OCI-LY3 (cell line): ENCODE data around the gene FAM184A.

Experiments
- H2AFZ ChIP-seq: fragments of 200-600, 300-600 bp; shearing (Covaris generic); 2 replicates; pipeline ENCODE4 v1.6.0; 2014; ENCODE audit warnings: antibody characterized with exemption, low read depth, low read length
- H3K27ac ChIP-seq: fragments of 200-600, 300-600 bp; sonication (generic); 2 replicates; pipeline ENCODE4 v1.5.1; 2014; ENCODE audit warnings: mild to moderate bottlenecking, low read length, moderate library complexity, mixed read lengths
- H3K27me3 ChIP-seq: fragments of 200-600, 300-600 bp; sonication (generic); 2 replicates; pipeline ENCODE4 v1.6.1; 2014; ENCODE audit warnings: low read depth, low read length, mixed read lengths
- H3K36me3 ChIP-seq: fragments of 200-600, 300-600 bp; sonication (generic); replicated peaks from 2 replicates; pipeline ENCODE3; 2014; ENCODE audit warnings: low read depth, low read length, mixed read lengths
- H3K4me1 ChIP-seq: fragments of 300-600, 200-600 bp; sonication (generic); 2 replicates; pipeline ENCODE4 v1.6.1; 2014; ENCODE audit warnings: low read length, mixed read lengths
- H3K4me2 ChIP-seq: fragments of 200-600, 300-600 bp; sonication (generic); 2 replicates; pipeline ENCODE4 v1.6.1; 2014; ENCODE audit warnings: low read length, mixed read lengths
- H3K4me3 ChIP-seq: fragments of 300-600, 200-600 bp; sonication (generic); 2 replicates; pipeline ENCODE4 v1.5.1; 2014; ENCODE audit warnings: antibody characterized with exemption, mild to moderate bottlenecking, low read length, moderate library complexity
- H3K79me2 ChIP-seq: fragments of 300-600, 200-600 bp; shearing (Covaris generic); 2 replicates; pipeline ENCODE4 v1.6.1; 2014; ENCODE audit warnings: mild to moderate bottlenecking, low read length, mixed read lengths
- H3K9ac ChIP-seq: fragments of 300-600, 200-600 bp; shearing (Covaris generic); 2 replicates; pipeline ENCODE4 v1.6.0; 2014; ENCODE audit warnings: mild to moderate bottlenecking, low read length, moderate library complexity
- H3K9me3 ChIP-seq: fragments of 200-600, 300-600 bp; shearing (Covaris generic); 2 replicates; pipeline ENCODE4 v1.6.1; 2014; ENCODE audit warnings: low read length, mixed read lengths; ENCODE audit not compliant: insufficient read depth
- H4K20me1 ChIP-seq: fragments of 200-600, 300-600 bp; sonication (generic); 2 replicates; pipeline ENCODE4 v1.6.1; 2016; ENCODE audit warnings: low read length, mixed read lengths; ENCODE audit not compliant: insufficient read depth
- CTCF ChIP-seq: fragments of 200-600, 300-600 bp; sonication (generic); IDR thresholded peaks from 2 replicates; pipeline ENCODE4 v1.5.1; 2014; ENCODE audit warnings: antibody characterized with exemption, low read length, low read depth
- EZH2phosphoT487 ChIP-seq: fragments of 200-600 bp; shearing (Covaris generic); IDR thresholded peaks from 2 replicates; pipeline ENCODE4 v1.6.1; 2018; ENCODE audit warnings: antibody characterized with exemption, mixed run types, low read depth

FAM184A gene

GRCh38 chr6:119125576-119125975 lies 47.1 kb upstream of the FAM184A start:
- Histone ChIP-seq H3K27ac (no peak overlapping the region), H3K4me2 (no peak overlapping the region), H3K4me1 (no peaks in the 10 kb centered on the region), H3K36me3 (no peaks in the 10 kb centered on the region), H3K9me3 (no peaks in the 10 kb centered on the region), H2AFZ (no peak overlapping the region), H3K79me2 (no peaks in the 10 kb centered on the region), H3K9ac (no peak overlapping the region), H4K20me1 (no peaks in the 10 kb centered on the region), H3K27me3 (no peaks in the 10 kb centered on the region), H3K4me3 (no peak overlapping the region)
- TF ChIP-seq CTCF (no peak), EZH2phosphoT487 (no peak)

DNA sequence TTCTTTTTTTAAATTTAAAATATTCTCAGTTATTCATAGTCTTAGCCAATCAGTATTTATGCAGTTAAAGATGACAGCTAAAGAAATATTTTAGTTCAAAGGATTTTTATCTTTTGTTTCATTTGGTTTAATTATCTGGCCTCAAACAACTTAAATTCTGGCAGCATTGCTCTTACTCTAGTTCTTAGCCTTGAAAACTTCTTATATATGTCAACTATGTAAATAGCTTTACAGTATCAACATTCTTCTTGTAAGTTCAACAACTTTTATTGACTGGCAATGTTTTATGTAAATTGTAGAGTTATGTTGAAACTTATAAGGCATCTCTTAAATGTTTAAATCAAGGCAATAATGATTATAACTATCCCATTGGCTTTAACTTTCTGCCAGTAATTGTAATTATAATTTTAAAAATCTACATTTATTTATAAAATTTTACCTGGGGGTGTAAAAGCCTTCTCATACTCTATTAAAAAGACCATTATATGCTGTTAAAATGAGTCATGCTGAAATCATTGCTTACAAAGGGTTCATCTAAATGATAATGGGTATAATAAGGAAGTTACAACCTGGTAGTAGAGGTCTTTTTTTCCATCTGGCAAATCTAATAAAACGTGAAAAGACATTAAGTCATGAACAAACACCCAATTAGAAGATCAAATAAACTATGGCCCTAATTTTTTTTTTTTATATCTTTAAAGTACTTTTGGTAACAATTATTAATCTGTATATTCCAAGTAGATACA lies 45.8 kb upstream of the FAM184A start:
- no peak overlapping the region for H3K4me2 ChIP-seq

DNA sequence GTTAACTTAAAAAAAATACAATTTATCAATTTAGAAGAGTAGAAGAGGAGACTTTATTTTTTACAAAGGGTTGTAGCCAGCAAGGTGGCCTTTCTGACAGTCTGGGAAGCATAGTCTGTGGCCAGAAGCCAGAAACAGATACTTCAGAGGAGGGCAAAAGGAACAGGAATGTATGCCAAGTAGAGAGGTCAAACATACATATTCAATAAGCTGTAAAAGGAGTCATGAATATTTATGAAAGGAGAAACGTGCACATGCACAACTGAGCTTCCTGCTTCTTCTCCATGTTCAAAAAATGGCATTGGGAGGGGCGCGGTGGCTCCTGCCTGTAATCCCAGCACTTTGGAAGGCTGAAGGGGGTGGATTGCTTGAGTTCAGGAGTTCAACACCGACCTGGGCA lies 43.9 kb upstream of the FAM184A start:
- Histone ChIP-seq H3K36me3 (no peaks in the 10 kb centered on the region), H3K4me1 (no peaks in the 10 kb centered on the region), H3K4me2 (no peak overlapping the region), H2AFZ (no peak overlapping the region), H3K9ac (no peak overlapping the region), H4K20me1 (no peaks in the 10 kb centered on the region), H3K27ac (no peak overlapping the region), H3K4me3 (no peak overlapping the region), H3K9me3 (no peaks in the 10 kb centered on the region), H3K79me2 (no peaks in the 10 kb centered on the region), H3K27me3 (no peaks in the 10 kb centered on the region)
- no peak for TF ChIP-seq EZH2phosphoT487
- no peak for TF ChIP-seq CTCF

More for the DNA sequence above, 45.8 kb upstream of the FAM184A start:
- no peak overlapping the region for H3K4me3 ChIP-seq
- no peaks in the 10 kb centered on the region for H4K20me1 ChIP-seq
- no peaks in the 10 kb centered on the region for H3K36me3 ChIP-seq
- H3K27me3 ChIP-seq = no peaks in the 10 kb centered on the region
- TF ChIP-seq EZH2phosphoT487 (no peak), CTCF (no peak)
- no peak overlapping the region for H3K9ac ChIP-seq
- H3K9me3 ChIP-seq = no peaks in the 10 kb centered on the region
- no peaks in the 10 kb centered on the region for H3K79me2 ChIP-seq
- H3K27ac ChIP-seq = no peak overlapping the region
- no peak overlapping the region for H2AFZ ChIP-seq
- H3K4me1 ChIP-seq = no peaks in the 10 kb centered on the region

- Histone ChIP-seq H3K4me1 (no peaks in the 10 kb centered on the region), H3K9me3 (no peaks in the 10 kb centered on the region), H3K4me3 (no peak overlapping the region), H3K4me2 (no peak overlapping the region), H3K36me3 (no peaks in the 10 kb centered on the region), H3K9ac (no peak overlapping the region), H3K27me3 (no peaks in the 10 kb centered on the region), H3K27ac (no peak overlapping the region), H2AFZ (no peak overlapping the region), H3K79me2 (no peaks in the 10 kb centered on the region), H4K20me1 (no peaks in the 10 kb centered on the region)
- TF ChIP-seq EZH2phosphoT487 (no peak), CTCF (no peak)
Measured at GRCh38 chr6:119121367-119121766, 42.9 kb upstream of the FAM184A start.
